Mucosa of stomach (tissue), 1 donor: ENCODE data around the gene IGF2BP2.

Source experiments
- H3K27me3 ChIP-seq: one replicate; pipeline ENCODE4 v1.7.0; 2013; ENCODE audit warnings: mild to moderate bottlenecking, low read length; ENCODE audit not compliant: control insufficient read depth, insufficient read depth
- H3K36me3 ChIP-seq: one replicate; pipeline ENCODE4 v1.7.0; 2013; ENCODE audit warnings: low read length; ENCODE audit not compliant: control insufficient read depth, insufficient read depth
- H3K4me1 ChIP-seq: one replicate; pipeline ENCODE4 v1.7.0; 2013; ENCODE audit warnings: mild to moderate bottlenecking, low read length; ENCODE audit not compliant: control insufficient read depth, insufficient read depth
- H3K4me3 ChIP-seq: one replicate; pipeline ENCODE4 v1.7.0; 2013; ENCODE audit warnings: low read length
- H3K9ac ChIP-seq: one replicate; pipeline ENCODE4 v1.7.0; 2013; ENCODE audit warnings: mild to moderate bottlenecking, low read length, moderate library complexity
- H3K9me3 ChIP-seq: one replicate; pipeline ENCODE4 v1.7.0; 2013; ENCODE audit warnings: mild to moderate bottlenecking, low read length, moderate library complexity; ENCODE audit not compliant: control insufficient read depth
- donor health status: Pancreatic carcinoma.

Gene IGF2BP2

DNA sequence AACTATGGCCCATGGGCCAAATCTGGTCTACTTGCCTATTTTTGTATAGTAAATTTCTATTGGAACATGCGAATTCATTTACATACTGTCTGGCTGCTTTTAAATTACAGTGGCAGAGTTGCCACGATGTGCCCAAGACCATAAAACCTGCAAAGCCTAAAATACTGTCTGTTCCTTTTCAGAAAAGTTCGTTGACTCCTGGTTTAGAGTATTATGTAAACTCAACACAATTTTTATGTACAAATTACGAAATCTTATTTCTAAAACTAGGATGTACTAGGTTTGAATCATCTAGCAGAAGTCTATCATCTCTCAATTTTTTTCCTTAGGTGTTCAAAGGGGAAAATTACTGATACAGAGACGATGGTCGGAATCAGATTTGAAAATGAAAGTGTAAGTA lies 211.8 kb downstream of the IGF2BP2 start:
- Histone ChIP-seq H3K27me3 (no peaks in the 10 kb centered on the region), H3K36me3 (no peaks in the 10 kb centered on the region), H3K4me1 (no peaks in the 10 kb centered on the region), H3K9ac (no peak overlapping the region), H3K9me3 (no peaks in the 10 kb centered on the region), H3K4me3 (no peak overlapping the region)

GRCh38 chr3:185606196-185606595 lies 218.6 kb downstream of the IGF2BP2 start:
- Histone ChIP-seq H3K9me3 (no peaks in the 10 kb centered on the region), H3K4me3 (no peak overlapping the region), H3K4me1 (no peaks in the 10 kb centered on the region), H3K27me3 (no peaks in the 10 kb centered on the region), H3K36me3 (peaks cover 5% of the 10 kb centered on the region), H3K9ac (no peak overlapping the region)

- peaks cover 5% of the 10 kb centered on the region for H3K36me3 ChIP-seq
- H3K4me3 ChIP-seq: no peak overlapping the region
- H3K9ac ChIP-seq: no peak overlapping the region
- no peaks in the 10 kb centered on the region for H3K27me3 ChIP-seq
- H3K9me3 ChIP-seq: no peaks in the 10 kb centered on the region
- no peaks in the 10 kb centered on the region for H3K4me1 ChIP-seq
Measured at GRCh38 chr3:185605566-185605965, 219.3 kb downstream of the IGF2BP2 start.

GRCh38 chr3:185595526-185595925 lies 229.3 kb downstream of the IGF2BP2 start:
- Histone ChIP-seq H3K9me3 (no peaks in the 10 kb centered on the region), H3K9ac (no peak overlapping the region), H3K36me3 (no peaks in the 10 kb centered on the region), H3K4me3 (no peak overlapping the region), H3K4me1 (no peaks in the 10 kb centered on the region), H3K27me3 (no peaks in the 10 kb centered on the region)

DNA sequence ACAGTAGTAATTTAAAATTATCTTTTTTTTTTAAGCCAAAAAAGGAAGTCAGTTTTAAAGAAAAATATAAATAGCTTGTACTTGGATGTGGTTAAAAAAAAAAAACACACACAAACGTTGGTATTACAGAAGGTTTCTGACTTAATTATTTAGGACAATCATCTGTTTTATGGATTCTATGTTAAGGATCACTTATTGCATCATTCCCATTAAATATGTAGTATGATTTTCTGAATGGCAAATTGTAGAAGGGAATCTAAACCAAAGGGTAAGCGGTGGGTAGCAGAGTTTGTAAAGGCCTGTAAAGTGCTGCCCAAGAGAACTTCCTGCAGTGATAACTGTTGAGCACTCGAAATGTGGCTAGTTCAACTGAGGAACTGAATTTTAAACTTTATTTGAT lies 230.8 kb downstream of the IGF2BP2 start:
- no peaks in the 10 kb centered on the region for H3K27me3 ChIP-seq
- H3K4me1 ChIP-seq: no peaks in the 10 kb centered on the region
- H3K4me3 ChIP-seq: no peak overlapping the region
- H3K36me3 ChIP-seq: no peaks in the 10 kb centered on the region
- H3K9me3 ChIP-seq: no peaks in the 10 kb centered on the region
- no peak overlapping the region for H3K9ac ChIP-seq
